GM11168 (cell line): ENCODE data around the gene LARP4B.

Source experiments
- in situ Hi-C: fragments of 300-500 bp; cut with MboI; formaldehyde crosslinking; loops from one replicate; pipeline ENCODE4 v1.12.0; 2022; ENCODE audit warnings: low sequenced_read_pairs; ENCODE audit not compliant: unreplicated experiment

The LARP4B gene

GRCh38 chr10:929960-930624, 1.4 kb downstream of the LARP4B start:
- in situ Hi-C loops = no loop called here

GRCh38 chr10:927131-927530, 4.4 kb downstream of the LARP4B start:
- in situ Hi-C loops = no loop called here

GRCh38 chr10:926075-926698, 5.3 kb downstream of the LARP4B start:
- in situ Hi-C loops = no loop called here

GRCh38 chr10:924524-924859, 7.0 kb downstream of the LARP4B start:
- in situ Hi-C loops = no loop called here

- in situ Hi-C loops = no loop called here
These were observed 7.5 kb downstream of the LARP4B start for GRCh38 chr10:923844-924523.

- in situ Hi-C loops = no loop called here
These were observed 9.8 kb downstream of the LARP4B start for GRCh38 chr10:921471-922414.

GRCh38 chr10:920450-920849, 11.1 kb downstream of the LARP4B start:
- in situ Hi-C loops = no loop called here

GRCh38 chr10:919481-919880, 12.0 kb downstream of the LARP4B start:
- in situ Hi-C loops = no loop called here

- in situ Hi-C loops = no loop called here
These were observed 13.5 kb downstream of the LARP4B start for GRCh38 chr10:917999-918398.

- in situ Hi-C loops = no loop called here
These were observed 14.1 kb downstream of the LARP4B start for GRCh38 chr10:917416-917720.

GRCh38 chr10:916716-917415, 14.6 kb downstream of the LARP4B start:
- in situ Hi-C loops = no loop called here

- in situ Hi-C loops = no loop called here
These were observed 21.7 kb downstream of the LARP4B start for GRCh38 chr10:909831-910230.

GRCh38 chr10:905972-906371, 25.5 kb downstream of the LARP4B start:
- in situ Hi-C loops = no loop called here

- in situ Hi-C loops = no loop called here
These were observed 26.0 kb downstream of the LARP4B start for GRCh38 chr10:905503-905902.

GRCh38 chr10:904403-904802, 27.1 kb downstream of the LARP4B start:
- in situ Hi-C loops = no loop called here

GRCh38 chr10:898141-898540, 33.4 kb downstream of the LARP4B start:
- in situ Hi-C loops = no loop called here

- in situ Hi-C loops = no loop called here
These were observed 34.5 kb downstream of the LARP4B start for GRCh38 chr10:896982-897381.

- in situ Hi-C loops = no loop called here
These were observed 36.2 kb downstream of the LARP4B start for GRCh38 chr10:895324-895723.

GRCh38 chr10:878895-879294, 52.6 kb downstream of the LARP4B start:
- in situ Hi-C loops = no loop called here

GRCh38 chr10:878333-878759, 53.2 kb downstream of the LARP4B start:
- in situ Hi-C loops = no loop called here
